Heart left ventricle (tissue), 16 donors: ENCODE results near the gene MOAP1. TPM values are rescaled to one million over a fixed set of nuclear protein-coding genes. Genes with fewer than 3 reads are reported as not detected.
"Not testable (repeated sequence)": the region's sequence is repeated elsewhere in the genome, so short reads cannot be mapped to it uniquely, and the experiment has no call there.

Source experiments
- ATAC-seq, 4 donors: fragments of 200-7000 bp; cut with Tn5 transposase; one replicate each; pipeline ENCODE4 v1.9.1; 2020 to 2022; ENCODE audit warnings: moderate library complexity in 4 of 4, mild to moderate bottlenecking in 3 of 4, moderate number of reproducible peaks in 1 of 4
- DNase-seq, 5 donors: peaks; one replicate each; pipeline ENCODE4 v3.0.0-alpha.2; 2020
- H3K27ac ChIP-seq, 12 donors: fragments of 200-600 bp; sonication (generic) in 4 of 12; one replicate each; pipeline versions ENCODE4 v1.5.0 to v1.8.0; 2016 to 2022; ENCODE audit warnings: mild to moderate bottlenecking in 2 of 12
- H3K27me3 ChIP-seq, 9 donors: fragments of 200-600 bp; sonication (generic) in 2 of 9; one replicate each; pipeline versions ENCODE4 v1.5.1 to v1.8.0; 2016 to 2022; ENCODE audit warnings: mild to moderate bottlenecking in 3 of 9
- H3K36me3 ChIP-seq, 9 donors: fragments of 200-600 bp; sonication (generic) in 2 of 9; one replicate each; pipeline versions ENCODE4 v1.5.0 to v1.8.0; 2018 to 2022; ENCODE audit warnings: mild to moderate bottlenecking in 2 of 9
- H3K4me1 ChIP-seq, 12 donors: fragments of 200-600 bp; sonication (generic) in 4 of 12; one replicate each; pipeline versions ENCODE4 v1.5.0 to v1.8.0; 2016 to 2022; ENCODE audit warnings: mild to moderate bottlenecking in 3 of 12
- H3K4me3 ChIP-seq, 12 donors: fragments of 200-600 bp; sonication (generic) in 4 of 12; one replicate each; pipeline versions ENCODE4 v1.5.0 to v1.8.0; 2017 to 2022; ENCODE audit warnings: mild to moderate bottlenecking in 9 of 12, moderate library complexity in 4 of 12
- H3K9me3 ChIP-seq, 12 donors: fragments of 200-600 bp; sonication (generic) in 4 of 12; one replicate each; pipeline versions ENCODE4 v1.5.0 to v1.8.0; 2016 to 2022; ENCODE audit warnings: mild to moderate bottlenecking in 1 of 12
- POLR2A ChIP-seq, 2 donors: fragments of 450-650 bp; IDR thresholded peaks; one replicate each; pipeline ENCODE4 v1.6.1; 2017; ENCODE audit warnings: antibody characterized with exemption in 2 of 2, mild to moderate bottlenecking in 2 of 2, moderate library complexity in 2 of 2
- WGBS, 4 donors: extraction: QIAGEN DNeasy Blood & Tissue Kit in 2 of 4; methylation state at CpG; one replicate each; pipeline versions ENCODE4 v1.1.5 to v1.1.7; 2013 to 2018; 5-methylcytosine and 5-hydroxymethylcytosine counted together
- intact Hi-C, 10 donors: fragments of 100-400 bp; cut with DNase I; formaldehyde crosslinking; loops; one replicate each; pipeline versions ENCODE4 v1.11.1 to v1.14.2; 2022
- polyA plus RNA-seq, 2 donors: library from polyadenylated mRNA; stranded (reverse); fragments of 200-250 nt; gene quantifications; one replicate each; pipeline ENCODE4 v1.2.3, GENCODE V29; 2013
- total RNA-seq, 9 donors: library from RNA; depleted of rRNA in 2 of 9; stranded (reverse); fragments of >200 nt in 2 of 9; fragmentation: NEBNext Ultra II Directional in 3 of 9; extraction: Animal tissue kit (Norgen Biotek cat#: 25700) in 3 of 9; gene quantifications; one replicate each; pipeline versions ENCODE4 v1.1.0 to v1.2.4, GENCODE V29; 2016 to 2023
- TF ChIP-seq, protein P1 (sequence below), 12 donors: fragments of 200-600 bp; sonication (generic) in 4 of 12; IDR thresholded peaks; one replicate each; pipeline versions ENCODE4 v1.5.0 to v1.8.0; 2018 to 2022; ENCODE audit warnings: antibody characterized with exemption in 12 of 12, mild to moderate bottlenecking in 5 of 12
- donor health status: ischemic (EF 13 %, LVEDD 7.1; RV severe dilation, severe dysfunction).
- donor health status: healthy with polysubstance abuse.
- donor health status: DM: no; HTN: yes; CAD: no.
- donor health status: DM: no; HTN: no; CAD: no.
- donor health status: ischemic (EF 25% LVEDD 6.9; RV normal size, moderate dysfunction).
- donor health status: ischemic (EF 25% LVEDD 5.7; RV mildly dilated, moderate dysfunction).
- donor health status: healthy.
- donor health status: DM: yes; HTN: yes; CAD: no.
- donor health status: ischemic (EF 35%, LVEDD 5.7; RV mildly dilated, moderate dysfunction).
- donor health status: nonischemic (EF 11% LVEDD 7.7; RV severe dilation, severe dysfunction).
- donor health status: DM: yes; HTN: yes; CAD: no.
- donor health status: PGD.
- donor health status: ischemic (EF 29% LVEDD 5.4; RV normal size, mild dysfunction).
- donor health status: nonischemic (EF 23%, LVEDD 6.1; RV moderate dilation, normal function).

Gene MOAP1
- total and polyA plus RNA-seq, 11 donors: 26.6 to 87.0 (median 54.9) TPM

GRCh38 chr14:93148979-93149378 is 35.7 kb downstream of the MOAP1 start:
- intact Hi-C loops: no loop called here

DNA sequence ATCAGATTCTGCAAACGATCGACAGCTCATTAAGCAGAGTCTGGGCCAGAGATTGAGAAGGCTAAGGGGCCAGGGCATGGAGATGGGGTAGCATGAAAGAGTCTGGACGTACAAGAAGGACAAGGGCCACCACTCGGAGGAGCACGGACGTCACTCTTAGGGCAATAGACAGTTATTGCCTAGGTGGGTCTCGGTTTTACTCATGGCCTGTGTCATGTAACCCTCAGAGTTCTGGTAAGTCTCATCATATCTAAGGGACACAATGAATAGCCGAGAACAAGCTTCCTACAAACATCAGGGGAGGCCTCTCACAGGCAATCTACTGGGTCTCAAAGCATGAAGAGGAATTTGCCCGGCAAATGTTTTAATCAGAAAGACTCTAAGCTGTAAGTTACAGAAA is 38.6 kb downstream of the MOAP1 start:
- Histone ChIP-seq H3K36me3 (no peaks in the 10 kb centered on the region), H3K4me1 (peaks cover 0 to 13% (median 0%) of the 10 kb centered on the region in 12 donors), H3K9me3 (no peaks in the 10 kb centered on the region), H3K27me3 (no peaks in the 10 kb centered on the region), H3K27ac (no peak overlapping the region), H3K4me3 (no peak overlapping the region)
- no peak for DNase-seq
- ATAC-seq: no peak
- whole genome bisulfite sequencing, 4 donors: 80 to 84% (median 83%) methylated on average over 9 of the region's 9 CpGs
- intact Hi-C loops: no loop called here
- TF ChIP-seq, protein P1, sequence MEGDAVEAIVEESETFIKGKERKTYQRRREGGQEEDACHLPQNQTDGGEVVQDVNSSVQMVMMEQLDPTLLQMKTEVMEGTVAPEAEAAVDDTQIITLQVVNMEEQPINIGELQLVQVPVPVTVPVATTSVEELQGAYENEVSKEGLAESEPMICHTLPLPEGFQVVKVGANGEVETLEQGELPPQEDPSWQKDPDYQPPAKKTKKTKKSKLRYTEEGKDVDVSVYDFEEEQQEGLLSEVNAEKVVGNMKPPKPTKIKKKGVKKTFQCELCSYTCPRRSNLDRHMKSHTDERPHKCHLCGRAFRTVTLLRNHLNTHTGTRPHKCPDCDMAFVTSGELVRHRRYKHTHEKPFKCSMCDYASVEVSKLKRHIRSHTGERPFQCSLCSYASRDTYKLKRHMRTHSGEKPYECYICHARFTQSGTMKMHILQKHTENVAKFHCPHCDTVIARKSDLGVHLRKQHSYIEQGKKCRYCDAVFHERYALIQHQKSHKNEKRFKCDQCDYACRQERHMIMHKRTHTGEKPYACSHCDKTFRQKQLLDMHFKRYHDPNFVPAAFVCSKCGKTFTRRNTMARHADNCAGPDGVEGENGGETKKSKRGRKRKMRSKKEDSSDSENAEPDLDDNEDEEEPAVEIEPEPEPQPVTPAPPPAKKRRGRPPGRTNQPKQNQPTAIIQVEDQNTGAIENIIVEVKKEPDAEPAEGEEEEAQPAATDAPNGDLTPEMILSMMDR (IDR thresholded peaks at IDR 0.05): no peak
- no peak for TF ChIP-seq POLR2A (IDR thresholded peaks at IDR 0.05)

More at GRCh38 chr14:93148979-93149378, 35.7 kb downstream of the MOAP1 start:
- TF ChIP-seq, protein P1 (IDR thresholded peaks at IDR 0.05): no peak
- no peak for TF ChIP-seq POLR2A (IDR thresholded peaks at IDR 0.05)
- DNase-seq: no peak
- Histone ChIP-seq H3K36me3 (no peaks in the 10 kb centered on the region), H3K4me3 (no peak overlapping the region), H3K4me1 (peaks cover 0 to 13% (median 0%) of the 10 kb centered on the region in 12 donors), H3K27ac (no peak overlapping the region), H3K9me3 (no peaks in the 10 kb centered on the region), H3K27me3 (no peaks in the 10 kb centered on the region)
- 89 to 92% (median 91%) methylated on average over 8 of the region's 8 CpGs for WGBS, 4 donors
- ATAC-seq: no peak

DNA sequence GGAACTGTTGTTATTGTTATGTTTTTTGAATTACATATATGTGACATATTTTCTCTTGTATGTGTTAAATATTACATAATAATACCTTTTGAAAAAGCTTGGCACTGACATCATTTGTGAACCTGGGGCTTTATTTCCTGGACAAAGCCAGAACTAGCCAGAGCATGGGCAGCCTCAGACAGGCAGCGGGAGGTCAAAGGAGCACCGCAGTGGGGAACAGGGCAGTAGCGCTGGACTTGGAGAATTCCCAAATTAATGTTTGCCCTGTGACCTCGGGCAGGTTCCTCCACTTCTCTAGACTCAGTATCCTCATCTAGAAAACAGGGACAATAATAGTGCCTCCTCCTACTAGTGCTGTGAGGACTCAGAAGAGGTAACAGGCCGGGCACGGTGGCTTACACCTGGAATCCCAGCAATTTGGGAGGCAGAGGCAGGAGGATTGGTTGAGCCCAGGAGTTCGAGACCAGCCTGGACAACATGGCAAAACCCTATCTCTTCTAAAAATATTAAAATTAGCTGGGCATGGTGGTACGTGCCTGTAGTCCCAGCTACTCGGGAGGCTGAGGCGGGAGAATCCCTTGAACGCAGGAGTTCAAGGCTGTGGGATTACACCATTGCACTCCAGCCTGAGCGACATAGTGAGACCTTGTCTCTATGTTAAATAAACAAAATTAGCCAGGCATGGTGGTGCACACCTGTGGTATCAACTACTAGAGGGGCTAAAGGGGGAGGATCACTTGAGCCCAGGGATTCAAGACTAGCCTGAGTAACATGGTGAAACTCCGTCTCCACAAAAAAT is 41.6 kb downstream of the MOAP1 start:
- intact Hi-C loops: loop anchor here in 1 of 10 donors (5.0 kb wide), 1 partner anchor 261 kb away; no protein-coding TSS in a partner anchor
- ATAC-seq (no peak), DNase-seq (no peak)
- no peak for TF ChIP-seq POLR2A (IDR thresholded peaks at IDR 0.05)
- TF ChIP-seq, protein P1 (IDR thresholded peaks at IDR 0.05): no peak
- no peak overlapping the region for H3K27ac ChIP-seq
- H3K4me1 ChIP-seq: peaks cover 0 to 3% (median 0%) of the 10 kb centered on the region in 12 donors
- no peak overlapping the region for H3K4me3 ChIP-seq
- 72 to 83% (median 76%) methylated on average over 12 to 13 of the region's 13 CpGs for WGBS, 4 donors
- H3K9me3 ChIP-seq: no peaks in the 10 kb centered on the region
- no peaks in the 10 kb centered on the region for H3K36me3 ChIP-seq
- no peaks in the 10 kb centered on the region for H3K27me3 ChIP-seq

GRCh38 chr14:93137864-93138263 is 46.8 kb downstream of the MOAP1 start:
- DNase-seq (peak; percentile 32 to 77 (median 69)), ATAC-seq (peak in 3 of 4 donors; percentile 69 to 82 (median 79))
- H3K9me3 ChIP-seq: no peaks in the 10 kb centered on the region
- H3K27ac ChIP-seq: no peak overlapping the region
- intact Hi-C loops: loop anchor here (1.0 to 10.0 kb wide), 10 partner anchors 23 to 261 kb away; partner anchors contain the start of gene ITPK1 (in 1 of the 10)
- H3K4me1 ChIP-seq: peaks cover 0 to 11% (median 0%) of the 10 kb centered on the region in 12 donors
- TF ChIP-seq POLR2A (IDR thresholded peaks at IDR 0.05): no peak
- TF ChIP-seq, protein P1 (IDR thresholded peaks at IDR 0.05): peak in 4 of 12 donors; percentile 14 to 41 (median 36)
- no peaks in the 10 kb centered on the region for H3K36me3 ChIP-seq
- H3K27me3 ChIP-seq: no peaks in the 10 kb centered on the region
- WGBS, 4 donors: 19 to 34% (median 26%) methylated on average over 17 of the region's 17 CpGs
- H3K4me3 ChIP-seq: no peak overlapping the region

- DNase-seq, H3K27ac ChIP-seq, H3K4me3 ChIP-seq, H3K9me3 ChIP-seq, ATAC-seq, H3K36me3 ChIP-seq, H3K27me3 ChIP-seq: not testable (repeated sequence)
- WGBS, 4 donors: 81 to 90% (median 82%) methylated on average over 13 of the region's 13 CpGs
- intact Hi-C loops: loop anchor here in 7 of 10 donors (5.0 to 10.0 kb wide), 6 partner anchors 99 to 259 kb away; no protein-coding TSS in a partner anchor
- peaks cover 0 to 14% (median 0%) of the 10 kb centered on the region in 12 donors for H3K4me1 ChIP-seq
Measured at GRCh38 chr14:93136508-93136907, 48.2 kb downstream of the MOAP1 start.
